ENCODE results near the gene RIOK2. TPM values are rescaled to one million over a fixed set of nuclear protein-coding genes. Genes with fewer than 3 reads are reported as not detected.

The RIOK2 gene
- total RNA-seq, 1 donor from 2014 or later = 3.7 TPM

- no peak overlapping the region for H3K27ac ChIP-seq
- H3K4me1 ChIP-seq = no peaks in the 10 kb centered on the region
- no peaks in the 10 kb centered on the region for H3K27me3 ChIP-seq
- TF ChIP-seq CTCF (IDR thresholded peaks at IDR 0.05) = no peak
- H3K4me3 ChIP-seq = no peak overlapping the region
- no peak for DNase-seq (ENCODE audit: low spot score in 2 of 2)
- no peaks in the 10 kb centered on the region for H3K9me3 ChIP-seq
- intact Hi-C loops (cut with DNase I) = no loop called here
- no peaks in the 10 kb centered on the region for H3K36me3 ChIP-seq
These were observed 67.1 kb downstream of the RIOK2 start for GRCh38 chr5:97115932-97116331.

GRCh38 chr5:97112230-97112629, 70.8 kb downstream of the RIOK2 start:
- no peak for DNase-seq (ENCODE audit: low spot score in 2 of 2)
- no peaks in the 10 kb centered on the region for H3K27me3 ChIP-seq
- H3K4me1 ChIP-seq = no peaks in the 10 kb centered on the region
- H3K9me3 ChIP-seq = no peaks in the 10 kb centered on the region
- H3K36me3 ChIP-seq = no peaks in the 10 kb centered on the region
- H3K27ac ChIP-seq = no peak overlapping the region
- H3K4me3 ChIP-seq = no peak overlapping the region
- no peak for TF ChIP-seq CTCF (IDR thresholded peaks at IDR 0.05)
- intact Hi-C loops (cut with DNase I) = no loop called here

- Histone ChIP-seq H3K27ac (no peak overlapping the region), H3K27me3 (no peaks in the 10 kb centered on the region), H3K36me3 (no peaks in the 10 kb centered on the region), H3K4me3 (no peak overlapping the region), H3K4me1 (no peaks in the 10 kb centered on the region), H3K9me3 (no peaks in the 10 kb centered on the region)
- no peak for DNase-seq (ENCODE audit: low spot score in 2 of 2)
- TF ChIP-seq CTCF (IDR thresholded peaks at IDR 0.05) = no peak
- intact Hi-C loops (cut with DNase I) = no loop called here
These were observed 71.4 kb downstream of the RIOK2 start for GRCh38 chr5:97111616-97112015.

GRCh38 chr5:97111004-97111403, 72.0 kb downstream of the RIOK2 start:
- Histone ChIP-seq H3K4me1 (no peaks in the 10 kb centered on the region), H3K36me3 (no peaks in the 10 kb centered on the region), H3K9me3 (no peaks in the 10 kb centered on the region), H3K4me3 (no peak overlapping the region), H3K27ac (no peak overlapping the region), H3K27me3 (no peaks in the 10 kb centered on the region)
- TF ChIP-seq CTCF (IDR thresholded peaks at IDR 0.05) = no peak
- DNase-seq (ENCODE audit: low spot score in 2 of 2) = no peak
- intact Hi-C loops (cut with DNase I) = no loop called here

Other genes with a start within 250 kb of the RIOK2 start
- gene LNPEP, start 247.2 kb downstream of the RIOK2 start, total RNA-seq = 35.3 TPM
- not detected for gene LIX1, start 40.6 kb downstream of the RIOK2 start, total RNA-seq